Stimulated activated CD8-positive, alpha-beta memory T cell treated with anti-CD3 and anti-CD28 coated beads, Interleukin-7, amount 100 ng/mL, for 4 hours (primary cell): ENCODE measurements around the gene PER3.

Experiments used
- DNase-seq, 2 donors: peaks; one replicate each; pipeline ENCODE4 v3.0.0-alpha.2; 2020; ENCODE audit warnings: low read depth in 2 of 2

Gene PER3

DNA sequence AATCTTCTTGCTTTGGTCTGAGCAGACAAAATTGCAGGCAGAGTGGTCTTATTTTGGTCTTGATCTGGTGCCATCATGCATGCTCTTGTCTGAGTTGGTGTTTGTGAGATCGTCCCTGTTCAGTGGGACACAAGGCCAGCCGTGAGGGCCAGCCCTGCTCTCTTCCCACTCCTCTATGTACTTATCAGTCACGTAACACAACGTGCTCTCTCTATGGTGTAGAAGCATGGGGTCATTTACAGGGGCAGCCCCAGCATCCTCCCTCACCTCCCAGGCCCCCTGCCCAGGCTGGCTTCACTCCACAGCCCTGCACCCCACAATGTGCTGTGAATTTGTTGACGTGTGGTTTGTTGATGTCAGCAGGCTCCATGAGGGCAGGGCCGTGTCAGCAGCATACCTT is 87.0 kb downstream of the PER3 start:
- no peak for DNase-seq

DNA sequence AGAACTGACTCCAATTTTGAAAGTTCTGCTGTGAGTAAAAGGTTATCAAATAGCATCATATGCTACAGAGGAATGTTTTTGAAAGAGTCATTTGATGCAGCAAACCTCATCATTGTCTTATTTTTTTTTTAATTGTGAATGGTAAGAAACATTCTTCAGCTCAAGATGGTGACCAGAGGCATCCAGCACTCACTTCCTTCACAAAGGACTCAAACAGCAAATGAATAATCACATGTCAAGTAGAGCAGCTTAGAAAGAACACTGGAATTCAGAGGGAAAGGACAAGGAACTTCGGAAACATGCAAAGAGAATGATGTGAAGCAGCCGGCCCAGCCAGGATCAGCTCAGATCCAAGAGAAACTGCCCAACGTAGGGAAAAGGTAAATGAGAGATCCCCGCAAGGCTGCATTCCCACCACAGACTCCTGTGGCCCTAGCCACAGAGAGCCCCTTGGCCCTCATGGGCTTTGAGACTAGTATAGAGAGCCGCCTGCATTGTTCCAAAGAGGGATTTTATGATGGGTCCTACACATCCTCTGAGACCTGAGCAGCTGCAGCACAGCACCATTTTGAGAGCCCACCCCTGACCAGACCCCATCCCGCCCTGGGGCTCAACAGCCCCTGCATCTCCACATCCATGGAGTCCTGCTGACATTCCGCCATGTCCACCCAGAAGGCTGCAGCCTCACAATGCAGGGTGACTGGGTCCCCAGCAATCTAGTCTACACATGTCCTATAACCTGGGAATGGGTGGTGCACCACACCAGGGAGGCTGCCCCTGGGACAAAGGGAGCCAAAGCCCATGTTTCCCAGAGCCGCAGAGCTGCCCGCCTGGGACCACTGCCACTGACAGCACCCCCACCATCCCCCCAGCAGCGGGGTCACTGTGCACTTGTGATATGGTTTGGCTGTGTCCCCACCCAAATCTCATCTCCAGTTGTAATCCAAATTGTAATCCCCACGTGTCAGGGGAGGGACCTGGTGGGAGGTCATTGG is 90.0 kb downstream of the PER3 start:
- DNase-seq = no peak

DNA sequence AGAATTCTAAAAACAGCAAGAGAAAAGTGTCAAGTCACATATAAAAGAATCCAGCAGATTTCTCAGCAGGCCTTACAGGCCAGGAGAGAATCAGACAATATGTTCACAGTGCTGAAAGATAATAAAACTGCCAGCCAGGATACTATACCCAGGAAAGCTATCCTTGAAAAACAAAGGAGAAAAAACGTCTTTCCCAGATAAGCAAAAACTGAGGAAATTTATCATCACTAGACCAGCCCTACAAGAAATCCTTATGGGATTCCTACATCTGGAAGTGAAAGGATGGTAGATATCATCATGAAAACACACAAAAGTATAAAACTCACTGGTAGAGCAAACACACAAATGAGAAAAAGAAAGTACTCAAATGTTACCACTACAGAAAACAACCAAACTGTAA is 93.9 kb downstream of the PER3 start:
- DNase-seq = no peak

DNA sequence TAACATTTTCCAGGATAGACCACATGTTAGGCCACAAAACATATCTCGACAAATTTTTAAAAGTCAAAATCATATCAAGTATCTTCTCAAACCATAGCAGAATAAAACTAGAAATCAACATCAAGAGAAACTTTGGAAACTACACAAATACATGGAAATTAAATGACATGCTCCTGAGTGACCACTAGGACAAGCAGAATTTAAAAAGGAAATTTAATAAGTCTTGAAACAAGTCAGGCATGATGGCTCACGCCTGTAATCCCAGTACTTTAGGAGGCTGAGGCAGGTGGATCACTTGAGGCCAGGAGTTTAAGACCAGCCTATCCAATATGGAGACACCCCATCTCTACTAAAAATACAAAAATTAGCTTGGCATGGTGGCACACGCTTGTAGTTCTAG is 95.1 kb downstream of the PER3 start:
- DNase-seq = no peak

DNA sequence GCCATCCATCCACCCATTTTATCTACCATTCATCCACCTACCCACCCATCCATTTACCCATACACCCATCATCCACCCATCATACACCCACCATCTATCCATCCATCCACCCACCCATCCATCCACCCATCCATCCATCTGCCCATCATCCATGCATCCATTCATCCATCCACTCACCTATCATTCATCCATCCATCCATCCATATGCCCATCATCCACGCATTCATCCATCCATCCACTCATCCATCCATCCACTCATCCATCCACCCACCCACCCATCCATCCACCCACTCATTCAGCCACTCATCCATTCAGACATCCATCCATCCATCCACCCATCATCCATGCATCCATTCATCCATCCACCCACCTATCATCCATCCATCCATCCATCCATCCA is 100.7 kb downstream of the PER3 start:
- DNase-seq = no peak

DNA sequence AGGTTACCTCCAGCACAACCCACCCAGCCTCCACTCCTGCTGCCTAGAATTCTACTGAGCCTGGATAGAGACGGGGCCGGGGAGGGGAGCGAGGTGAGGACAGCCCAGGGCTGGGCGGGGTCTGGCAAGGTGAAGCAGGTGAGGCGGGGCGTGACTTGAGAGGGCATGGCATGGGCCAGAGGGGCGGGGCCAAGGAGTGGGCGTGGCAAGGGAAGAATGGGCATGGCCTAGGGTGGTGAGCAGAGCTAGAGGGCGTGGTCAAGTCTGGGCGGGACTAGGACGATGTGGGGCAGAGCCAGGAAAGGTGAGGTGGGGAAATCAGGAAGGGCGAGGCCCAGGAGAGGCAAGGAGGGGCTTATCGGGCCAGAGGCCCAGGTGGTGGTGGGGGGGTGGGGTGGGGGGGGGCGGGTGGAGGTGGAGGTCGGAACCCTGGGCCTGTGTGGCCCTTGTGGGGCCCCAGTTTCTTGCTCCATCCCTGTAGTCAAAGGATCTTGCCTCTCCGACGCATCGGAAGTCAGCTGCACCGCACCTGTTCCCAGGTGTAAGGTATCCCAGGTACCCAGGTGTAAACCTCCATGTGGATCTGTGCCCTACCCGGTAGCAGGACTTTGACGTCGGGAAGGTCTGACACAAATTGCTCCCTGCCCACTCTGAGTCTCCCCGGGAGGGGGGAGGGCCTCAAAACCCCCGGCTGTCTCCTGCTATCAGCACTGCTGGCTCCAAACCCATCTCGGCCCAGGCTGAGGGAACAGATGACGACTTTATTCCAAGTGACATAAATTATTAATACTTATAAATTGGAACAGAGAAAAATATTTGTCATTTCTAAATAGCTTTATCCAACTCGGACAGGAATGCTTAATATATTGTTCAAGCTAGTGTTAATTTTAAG is 101.7 kb downstream of the PER3 start:
- DNase-seq = no peak

DNA sequence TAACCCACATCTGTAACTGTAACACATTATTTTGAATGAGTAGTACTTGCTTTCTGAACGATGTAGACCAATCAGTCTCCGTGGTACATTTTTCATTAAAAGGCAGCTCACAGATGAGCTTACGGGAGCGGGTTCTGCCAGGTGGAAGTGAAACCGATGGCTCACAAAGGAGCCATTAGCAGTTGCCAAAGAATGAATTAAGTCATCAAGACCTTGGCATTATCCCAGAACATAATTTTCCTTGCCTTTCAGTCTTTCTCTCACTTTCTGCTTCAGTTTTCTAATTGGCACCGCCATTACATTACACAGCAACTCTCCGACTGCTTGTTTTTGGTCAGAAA is 102.3 kb downstream of the PER3 start:
- DNase-seq = no peak

DNA sequence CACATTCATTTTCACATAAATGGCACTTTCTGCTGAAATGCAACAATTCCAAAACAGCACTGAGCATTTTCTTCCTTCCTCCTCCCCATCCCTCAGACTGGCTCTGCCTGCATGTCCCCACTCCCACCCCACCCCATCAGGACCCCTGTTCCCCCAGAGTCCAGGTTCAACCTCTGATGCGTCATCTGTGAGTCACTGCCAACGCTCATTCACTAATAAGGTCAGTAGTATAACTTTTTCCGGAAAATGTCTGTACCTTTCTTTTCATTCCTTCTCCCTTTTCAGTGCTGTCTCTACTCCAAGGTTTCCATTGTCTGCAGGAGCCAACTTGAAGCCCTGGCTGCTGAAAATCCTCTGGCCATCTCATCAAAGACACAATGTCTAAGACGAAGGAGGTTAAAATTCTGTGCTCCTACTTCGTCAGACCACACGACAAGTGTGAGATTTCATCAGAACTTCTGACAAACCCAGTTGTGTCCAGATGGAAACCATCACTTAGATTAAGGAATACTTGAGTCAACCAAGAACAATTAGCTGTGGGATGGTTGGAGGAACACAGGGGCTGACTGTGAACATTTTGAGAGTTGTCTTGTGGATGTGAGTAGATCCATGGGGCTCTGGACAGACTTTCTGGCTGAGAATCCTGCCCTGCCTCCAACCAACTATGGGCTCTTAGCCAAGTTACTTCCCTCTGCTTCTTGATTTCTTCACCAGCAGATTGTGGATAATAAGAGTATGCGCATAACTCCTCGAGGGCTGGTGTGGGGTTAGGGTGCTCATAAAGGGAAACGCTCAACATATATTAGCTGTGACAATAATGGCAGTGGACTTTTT is 104.4 kb downstream of the PER3 start:
- no peak for DNase-seq

DNA sequence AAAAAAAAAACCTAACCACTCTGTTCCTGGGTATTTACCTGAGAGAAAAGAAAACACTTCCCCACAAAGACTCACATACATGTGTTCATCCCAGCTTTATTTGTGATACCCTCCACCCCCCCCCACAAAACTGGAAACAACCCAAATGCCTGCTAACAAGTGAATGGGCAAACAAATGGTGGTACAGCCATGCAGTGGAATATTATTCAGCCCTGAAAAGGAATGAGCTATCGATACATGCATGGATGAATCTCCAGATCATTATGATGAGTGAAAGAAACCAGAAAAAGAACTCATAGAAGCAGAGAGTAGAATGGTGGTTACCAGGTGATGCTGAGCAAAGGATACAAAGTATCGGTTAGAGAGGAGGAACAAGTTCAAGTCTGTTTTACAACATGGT is 106.8 kb downstream of the PER3 start:
- no peak for DNase-seq

DNA sequence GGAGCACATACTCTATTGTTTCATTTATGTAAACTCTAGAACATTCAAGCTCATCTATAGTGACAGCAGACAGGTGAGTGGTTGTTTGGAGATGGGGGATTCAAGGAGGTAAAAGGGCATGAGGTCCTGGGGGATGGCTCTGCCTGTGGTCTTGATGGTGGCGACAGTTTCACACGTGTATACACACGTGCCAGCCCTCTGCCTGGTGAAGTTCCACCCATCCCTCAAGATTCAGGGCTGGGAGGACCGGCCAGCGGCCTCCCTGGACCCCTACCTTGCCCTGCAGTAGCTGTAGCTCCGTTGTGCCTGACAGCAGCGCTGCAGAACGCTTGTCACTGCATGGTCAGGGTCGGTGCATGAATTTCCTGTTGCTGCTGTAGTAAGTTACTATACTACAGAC is 107.7 kb downstream of the PER3 start:
- DNase-seq = no peak

DNA sequence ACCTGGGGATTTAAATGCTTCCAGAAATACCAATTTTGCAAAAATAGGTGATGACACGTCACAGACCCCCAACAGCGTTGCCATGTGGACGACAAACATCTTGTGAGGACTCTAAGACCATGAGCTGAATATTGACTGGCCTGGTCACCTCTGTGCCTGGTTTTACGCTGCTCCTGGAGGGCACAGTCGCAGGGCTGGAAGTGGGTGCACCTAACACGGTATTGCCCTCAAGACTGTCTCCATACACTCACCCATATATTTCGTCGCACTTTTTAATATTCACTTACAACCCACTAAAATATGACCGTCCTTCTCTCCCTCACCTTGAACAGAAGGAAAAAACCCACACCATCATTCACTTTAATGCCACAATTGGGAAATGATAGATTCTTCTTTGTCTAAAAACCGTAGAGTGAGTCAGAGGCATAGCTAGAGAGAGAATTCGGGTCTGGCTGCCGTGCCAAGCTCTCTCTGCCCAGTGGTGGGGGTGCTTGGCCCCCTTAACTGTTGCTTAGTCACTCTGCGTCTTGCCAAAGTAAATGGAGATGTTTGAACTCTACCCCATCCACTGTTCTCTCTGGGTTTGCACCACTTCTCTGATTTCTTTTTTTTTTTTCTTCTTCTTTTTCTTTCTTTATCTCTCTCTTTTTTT is 109.6 kb downstream of the PER3 start:
- no peak for DNase-seq
